C4-2B (cell line): ENCODE results near the gene HS3ST3A1.

Experiments
- ZFX ChIP-seq: fragments of 450-650 bp; IDR thresholded peaks from 2 replicates; pipeline ENCODE4 v1.6.1; 2017
- TF ChIP-seq, protein P1 (sequence below): fragments of 450-650 bp; conservative IDR thresholded peaks from 2 replicates; pipeline ENCODE4 v1.5.1; 2017; ENCODE audit warnings: mild to moderate bottlenecking

DNA sequence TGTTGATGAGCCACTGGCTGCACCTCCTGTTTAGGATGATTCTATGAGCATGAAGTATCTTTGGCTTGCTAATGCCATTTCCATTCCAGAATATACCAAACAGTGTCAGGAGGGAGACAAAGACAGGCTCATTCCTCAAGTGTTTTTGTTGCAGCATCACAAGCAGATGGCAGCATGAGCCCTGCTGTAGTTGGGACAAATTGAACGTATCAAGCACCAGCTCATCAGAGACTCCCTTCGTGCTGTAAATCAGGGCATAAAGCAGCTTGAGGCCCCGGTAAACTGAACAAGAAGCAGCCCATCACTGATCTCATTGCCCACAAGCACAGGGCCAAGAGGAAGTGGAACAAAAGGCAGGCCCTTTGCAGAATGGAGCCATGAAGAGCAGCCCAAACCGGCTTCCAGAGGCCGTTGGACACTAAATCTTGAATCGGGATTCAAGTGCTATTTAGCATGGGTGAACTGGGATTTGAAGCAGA, 45.9 kb upstream of the HS3ST3A1 start:
- TF ChIP-seq, protein P1, sequence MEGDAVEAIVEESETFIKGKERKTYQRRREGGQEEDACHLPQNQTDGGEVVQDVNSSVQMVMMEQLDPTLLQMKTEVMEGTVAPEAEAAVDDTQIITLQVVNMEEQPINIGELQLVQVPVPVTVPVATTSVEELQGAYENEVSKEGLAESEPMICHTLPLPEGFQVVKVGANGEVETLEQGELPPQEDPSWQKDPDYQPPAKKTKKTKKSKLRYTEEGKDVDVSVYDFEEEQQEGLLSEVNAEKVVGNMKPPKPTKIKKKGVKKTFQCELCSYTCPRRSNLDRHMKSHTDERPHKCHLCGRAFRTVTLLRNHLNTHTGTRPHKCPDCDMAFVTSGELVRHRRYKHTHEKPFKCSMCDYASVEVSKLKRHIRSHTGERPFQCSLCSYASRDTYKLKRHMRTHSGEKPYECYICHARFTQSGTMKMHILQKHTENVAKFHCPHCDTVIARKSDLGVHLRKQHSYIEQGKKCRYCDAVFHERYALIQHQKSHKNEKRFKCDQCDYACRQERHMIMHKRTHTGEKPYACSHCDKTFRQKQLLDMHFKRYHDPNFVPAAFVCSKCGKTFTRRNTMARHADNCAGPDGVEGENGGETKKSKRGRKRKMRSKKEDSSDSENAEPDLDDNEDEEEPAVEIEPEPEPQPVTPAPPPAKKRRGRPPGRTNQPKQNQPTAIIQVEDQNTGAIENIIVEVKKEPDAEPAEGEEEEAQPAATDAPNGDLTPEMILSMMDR = no peak
- no peak for TF ChIP-seq ZFX
